Fibroblast of pulmonary artery (primary cell): ENCODE measurements around the gene SEMA7A.

Source experiments
- DNase-seq: peaks from one replicate; pipeline ENCODE4 v3.0.0-alpha.2; 2010; ENCODE audit warnings: low read depth
- H3K4me3 ChIP-seq: replicated peaks from 2 replicates; pipeline ENCODE4 v1.5.1; 2011; ENCODE audit warnings: low read depth, mild to moderate bottlenecking, control low read depth, low read length, moderate library complexity
- CTCF ChIP-seq: IDR thresholded peaks from 2 replicates; pipeline ENCODE4 v1.5.1; 2011; ENCODE audit warnings: mild to moderate bottlenecking, control low read depth, low read length, inconsistent platforms; ENCODE audit errors: missing control alignments

The SEMA7A gene

GRCh38 chr15:74383695-74384565 is 49.8 kb downstream of the SEMA7A start:
- H3K4me3 ChIP-seq = no peak overlapping the region
- no peak for TF ChIP-seq CTCF
- no peak for DNase-seq

GRCh38 chr15:74383286-74383685 is 50.5 kb downstream of the SEMA7A start:
- TF ChIP-seq CTCF = no peak
- DNase-seq = no peak
- no peak overlapping the region for H3K4me3 ChIP-seq

- H3K4me3 ChIP-seq = no peak overlapping the region
- TF ChIP-seq CTCF = peak; percentile 95
- DNase-seq = peak; percentile 79
Observed at GRCh38 chr15:74382004-74382816, 51.5 kb downstream of the SEMA7A start.

GRCh38 chr15:74381481-74381880 is 52.3 kb downstream of the SEMA7A start:
- TF ChIP-seq CTCF = no peak
- no peak for DNase-seq
- no peak overlapping the region for H3K4me3 ChIP-seq

GRCh38 chr15:74381190-74381453 is 52.6 kb downstream of the SEMA7A start:
- H3K4me3 ChIP-seq = no peak overlapping the region
- TF ChIP-seq CTCF = no peak
- DNase-seq = no peak

GRCh38 chr15:74380361-74381189 is 53.2 kb downstream of the SEMA7A start:
- no peak overlapping the region for H3K4me3 ChIP-seq
- no peak for TF ChIP-seq CTCF
- no peak for DNase-seq
